NCI-H2081 (cell line): ENCODE measurements around the gene MTHFS.
A peak's percentile ranks its signal among the peaks of the same experiment; 100 is the strongest.
"Not testable (repeated sequence)": the region's sequence is repeated elsewhere in the genome, so short reads cannot be mapped to it uniquely, and the experiment has no call there.

Source experiments
- DNase-seq, 2 experiments: peaks; one replicate each; lab custom pipeline; 2025; lab: John Stamatoyannopoulos, UW

The MTHFS gene

DNA sequence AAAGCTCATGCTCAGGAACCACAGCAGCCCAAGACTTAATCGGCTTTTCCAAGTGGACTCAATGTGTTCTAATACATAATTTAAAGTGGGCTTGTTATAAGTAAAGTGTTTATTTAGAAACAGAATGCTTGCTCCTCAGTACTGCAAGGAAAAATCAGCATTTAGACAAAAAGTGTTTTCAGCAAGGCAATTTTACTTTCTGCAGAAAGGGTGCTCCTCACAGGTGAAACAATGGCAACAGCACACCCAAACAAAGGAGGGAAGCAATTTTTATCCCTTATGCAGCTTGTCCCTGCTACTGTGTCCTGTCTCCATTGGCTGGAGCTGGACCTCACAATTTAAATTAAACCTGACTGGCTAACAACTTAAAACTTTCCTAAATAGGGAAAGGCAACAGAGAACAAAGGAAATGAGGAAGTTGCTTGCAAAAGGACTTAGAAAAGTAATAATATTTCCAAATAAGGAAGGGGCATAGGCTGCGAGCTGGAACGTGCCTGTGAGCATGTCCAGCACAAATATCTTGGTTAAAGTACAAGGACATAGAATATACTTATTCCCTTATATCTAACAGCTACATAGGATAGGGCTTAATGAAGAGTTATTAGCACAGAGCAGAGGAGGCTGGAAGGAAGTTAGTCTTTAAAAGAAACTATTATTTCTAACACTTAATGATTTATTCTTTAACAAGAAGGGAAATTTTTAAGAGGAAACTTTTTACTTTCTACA lies 19.1 kb upstream of the MTHFS start:
- not testable (repeated sequence) for DNase-seq

DNA sequence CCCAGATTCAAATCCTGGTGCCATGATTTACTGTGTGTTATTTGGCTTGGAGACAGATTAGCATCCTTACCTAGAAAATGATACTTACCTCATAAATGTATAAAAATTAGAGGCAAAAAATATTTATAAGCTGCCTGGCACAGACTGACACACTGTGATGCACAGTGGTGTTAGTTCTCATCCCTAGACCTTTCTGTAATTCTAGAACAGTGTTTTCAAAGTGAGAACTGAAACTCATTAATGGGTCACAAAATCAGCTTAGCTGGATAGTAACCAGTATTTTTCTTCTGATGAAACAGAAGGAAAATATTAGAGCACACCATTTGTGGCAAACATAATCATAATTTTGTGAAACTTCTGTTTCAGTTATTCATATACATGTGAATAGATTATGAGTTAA lies 17.9 kb upstream of the MTHFS start:
- no peak for DNase-seq

DNA sequence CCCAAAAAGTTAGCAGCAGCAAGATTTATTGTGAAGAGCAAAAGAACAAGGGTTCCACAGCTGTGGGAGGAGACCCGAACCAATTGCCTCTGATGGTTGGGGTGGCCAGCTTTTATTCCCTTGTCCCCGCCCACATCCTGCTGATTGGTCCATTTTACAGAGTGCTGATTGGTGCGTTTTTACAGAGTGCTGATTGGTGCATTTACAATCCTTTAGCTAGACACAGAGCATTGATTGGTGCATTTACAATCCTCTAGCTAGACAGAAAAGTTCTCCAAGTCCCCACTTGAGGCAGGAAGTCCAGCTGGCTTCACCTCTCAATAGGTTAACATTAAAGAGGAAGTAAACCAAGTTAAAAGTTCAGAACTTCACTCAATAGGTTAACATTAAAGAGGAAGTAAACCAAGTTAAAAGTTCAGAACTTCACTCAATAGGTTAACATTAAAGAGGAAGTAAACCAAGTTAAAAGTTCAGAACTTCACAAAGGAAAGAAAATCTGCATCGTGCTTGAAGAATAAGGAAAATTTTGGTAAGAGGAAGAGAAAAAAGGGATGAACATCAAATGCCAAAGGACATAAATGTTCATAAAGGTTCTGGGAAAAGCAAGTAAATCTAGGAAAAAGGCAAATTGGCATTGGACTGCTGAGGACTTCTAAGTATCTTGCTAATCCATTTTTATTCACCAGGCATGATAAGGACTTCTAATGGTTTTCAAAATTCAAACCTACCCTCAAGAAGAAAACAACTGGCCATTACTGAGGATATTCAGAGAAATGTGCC lies 12.9 kb upstream of the MTHFS start:
- not testable (repeated sequence) for DNase-seq

DNA sequence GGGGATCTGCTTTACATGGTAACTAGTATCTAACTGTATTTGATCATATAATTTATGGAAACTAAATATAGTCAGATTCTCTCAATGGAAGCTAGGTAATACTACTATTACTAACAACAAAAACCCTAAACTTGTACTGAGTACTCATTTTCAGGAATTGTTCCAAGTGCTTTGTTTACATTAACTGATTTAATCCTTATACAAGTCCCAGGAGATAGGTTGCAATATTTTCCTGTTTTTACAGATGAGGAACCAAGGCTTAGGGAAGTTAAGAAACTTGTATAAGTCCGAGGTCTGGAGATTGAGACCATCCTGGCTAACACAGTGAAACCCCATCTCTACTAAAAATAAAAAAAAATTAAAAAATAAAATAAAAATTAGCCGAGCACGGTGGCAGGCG lies 7.5 kb upstream of the MTHFS start:
- no peak for DNase-seq

DNA sequence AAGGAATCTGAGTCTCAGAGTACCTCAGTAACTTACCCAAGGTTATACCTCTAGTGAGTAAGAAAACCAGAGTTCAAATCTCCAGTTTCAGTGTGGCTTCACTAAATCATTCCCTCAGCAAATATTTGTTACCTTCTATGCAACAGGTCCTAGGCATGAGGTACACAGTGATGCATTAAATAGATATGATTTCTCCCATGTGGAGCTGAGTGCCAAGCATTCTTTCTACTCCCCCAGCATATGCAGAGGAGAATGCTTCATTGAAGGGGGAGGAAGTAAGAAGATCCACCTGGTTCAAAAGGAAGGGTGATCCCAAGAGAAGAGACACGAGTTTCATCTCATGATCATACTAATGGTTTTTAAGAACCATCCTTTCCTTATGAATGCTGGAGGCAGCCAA lies 6.8 kb upstream of the MTHFS start:
- DNase-seq: no peak

DNA sequence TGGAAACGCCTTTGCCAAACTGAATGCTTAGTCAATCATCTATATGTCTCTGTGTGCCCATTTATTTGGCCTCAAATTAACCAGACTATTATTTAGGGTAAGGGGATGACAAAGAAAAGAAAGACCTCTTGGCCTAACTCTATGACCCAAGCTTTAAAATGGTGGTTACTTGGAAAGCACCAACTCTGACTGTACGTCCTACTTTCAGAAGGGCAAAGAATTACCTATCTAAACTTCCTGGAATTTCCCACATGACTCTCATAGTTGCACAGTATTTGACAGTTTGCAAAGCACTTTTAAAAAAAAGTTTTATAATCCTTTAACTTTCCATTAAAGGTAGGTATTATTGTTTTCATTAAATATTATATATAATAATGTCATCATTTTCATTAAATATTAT lies 6.3 kb upstream of the MTHFS start:
- DNase-seq: no peak

DNA sequence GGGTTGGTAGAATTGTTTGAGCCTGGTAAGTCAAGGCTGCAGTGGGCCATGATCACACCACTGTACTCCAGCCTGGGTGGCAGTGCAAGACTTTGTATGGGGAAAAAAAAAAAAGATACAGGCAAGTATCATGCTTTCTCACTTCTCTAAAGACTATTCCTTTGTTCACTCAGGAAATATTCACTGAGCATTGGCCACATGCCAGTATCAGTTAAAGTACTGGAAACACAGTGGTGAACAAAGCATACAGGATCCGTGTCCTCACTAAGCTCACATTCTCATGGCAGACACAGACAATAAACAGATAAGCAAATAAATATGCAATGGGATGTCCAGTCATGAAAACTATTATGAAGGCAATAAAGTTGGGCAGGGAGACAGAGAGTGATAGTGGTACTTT lies 5.1 kb upstream of the MTHFS start:
- DNase-seq: no peak

DNA sequence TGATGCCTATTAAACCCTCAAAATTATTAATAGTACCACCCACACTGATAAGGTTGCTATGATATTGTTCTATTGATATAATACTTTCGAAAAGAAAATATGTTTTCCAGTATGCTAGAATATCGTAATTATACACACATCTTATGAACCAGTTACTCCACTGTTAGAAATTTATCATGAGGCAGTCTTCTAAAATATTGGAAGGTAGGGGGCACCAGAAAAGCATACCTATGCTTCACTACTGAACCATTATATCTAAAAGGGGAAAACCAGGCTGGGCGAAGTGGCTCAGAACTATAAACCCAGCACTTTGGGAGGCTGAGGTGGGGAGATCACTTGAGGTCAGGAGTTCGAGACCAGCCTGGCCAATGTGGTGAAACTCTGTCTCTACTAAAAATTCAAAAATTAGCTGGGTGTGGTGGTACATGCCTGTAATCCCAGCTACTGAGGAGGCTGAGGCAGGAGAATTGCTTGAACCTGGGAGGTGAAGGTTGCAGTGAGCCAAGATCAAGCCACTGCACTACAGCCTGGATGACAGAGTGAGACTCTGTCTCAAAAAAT lies 4.1 kb upstream of the MTHFS start:
- DNase-seq: not testable (repeated sequence)

DNA sequence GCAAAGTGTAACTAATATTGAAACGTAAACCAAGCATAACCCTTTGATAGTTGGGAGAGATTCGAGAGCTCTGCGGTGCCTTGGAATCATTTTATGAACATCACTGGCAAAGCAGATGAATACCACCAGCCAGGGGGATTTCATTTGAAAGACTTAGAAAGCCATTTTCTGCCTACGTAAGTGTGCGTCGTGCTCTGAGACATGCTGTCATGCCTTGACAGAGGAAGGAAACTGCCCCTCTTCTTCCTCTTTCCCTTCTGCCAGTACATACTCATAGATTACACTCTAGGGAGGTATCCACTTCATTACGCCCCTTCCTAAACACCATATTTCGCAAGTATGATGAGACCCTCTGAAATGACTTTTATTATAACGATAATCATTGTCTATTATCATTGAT lies 3.3 kb upstream of the MTHFS start:
- no peak for DNase-seq

DNA sequence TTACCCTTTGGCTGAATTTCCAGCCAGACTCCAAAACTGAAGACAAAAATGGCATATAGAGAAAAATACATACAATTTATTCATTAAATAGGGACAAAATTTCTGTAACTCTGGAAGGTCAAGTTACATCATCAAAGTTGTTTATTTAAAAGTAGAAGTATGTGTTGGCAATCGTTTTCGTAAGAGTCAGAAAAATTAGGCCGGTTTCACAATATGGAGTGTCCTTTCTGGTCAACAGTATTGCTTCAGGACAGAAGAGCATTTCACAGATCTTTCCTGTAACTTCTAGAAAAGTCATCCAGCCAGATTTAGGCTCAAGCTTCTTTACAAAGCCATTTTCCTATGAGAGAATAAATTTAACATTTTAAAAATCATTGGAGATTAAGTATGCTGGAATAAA lies 2.0 kb upstream of the MTHFS start:
- not testable (repeated sequence) for DNase-seq

DNA sequence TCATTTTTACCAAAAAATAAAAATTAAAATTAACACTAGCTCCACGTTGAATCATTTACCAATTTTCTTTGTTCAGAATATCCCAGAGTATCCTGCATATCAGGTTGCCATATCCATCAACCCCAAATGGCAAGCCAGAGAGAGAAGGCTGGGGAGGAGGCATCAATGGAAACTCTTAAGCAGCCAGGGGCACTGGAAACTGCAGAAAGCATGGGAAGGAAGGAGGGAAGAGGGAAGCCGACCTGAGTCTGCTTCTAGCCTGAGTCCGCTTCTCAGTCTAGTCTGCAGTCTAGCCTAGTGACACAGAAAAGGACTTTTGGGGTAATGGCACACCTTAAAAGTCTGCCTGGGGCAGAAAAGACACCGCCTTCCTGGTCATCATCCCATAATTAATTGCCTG lies 1.6 kb upstream of the MTHFS start:
- DNase-seq: no peak

DNA sequence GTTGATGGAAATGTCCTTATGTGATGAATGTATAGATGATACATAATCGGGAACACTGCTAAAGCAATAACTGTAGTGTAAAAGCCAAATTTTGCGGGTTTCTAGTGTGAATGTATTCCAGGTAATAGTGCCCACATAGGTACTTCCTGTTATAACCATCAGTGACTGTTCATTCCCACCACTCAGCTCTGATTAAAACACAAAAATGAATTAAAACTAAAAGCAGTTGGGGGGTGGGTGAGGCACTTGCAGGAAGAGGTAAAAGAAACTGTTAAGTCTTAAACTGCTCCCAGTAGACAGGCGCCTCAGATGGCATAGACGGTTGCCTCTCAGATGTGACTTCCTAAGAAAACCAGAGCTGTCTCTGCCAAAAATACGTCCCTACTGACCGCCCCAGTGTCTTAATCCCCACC lies 893 bp upstream of the MTHFS start:
- DNase-seq: no peak

DNA sequence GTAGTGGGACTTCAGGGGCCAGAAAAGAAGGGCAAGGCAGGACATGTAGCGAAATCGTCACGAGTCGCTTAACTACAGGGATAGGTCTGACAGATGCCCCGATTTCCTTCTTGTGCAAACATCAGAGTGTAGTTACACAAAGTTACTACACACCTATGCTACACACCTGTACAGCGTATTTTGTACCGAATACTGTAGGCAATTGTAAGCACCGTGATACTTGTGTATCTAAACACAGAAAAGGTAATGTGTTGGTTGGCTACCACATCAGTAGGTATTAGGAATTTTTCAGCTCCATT lies 515 bp upstream of the MTHFS start:
- DNase-seq: no peak

DNA sequence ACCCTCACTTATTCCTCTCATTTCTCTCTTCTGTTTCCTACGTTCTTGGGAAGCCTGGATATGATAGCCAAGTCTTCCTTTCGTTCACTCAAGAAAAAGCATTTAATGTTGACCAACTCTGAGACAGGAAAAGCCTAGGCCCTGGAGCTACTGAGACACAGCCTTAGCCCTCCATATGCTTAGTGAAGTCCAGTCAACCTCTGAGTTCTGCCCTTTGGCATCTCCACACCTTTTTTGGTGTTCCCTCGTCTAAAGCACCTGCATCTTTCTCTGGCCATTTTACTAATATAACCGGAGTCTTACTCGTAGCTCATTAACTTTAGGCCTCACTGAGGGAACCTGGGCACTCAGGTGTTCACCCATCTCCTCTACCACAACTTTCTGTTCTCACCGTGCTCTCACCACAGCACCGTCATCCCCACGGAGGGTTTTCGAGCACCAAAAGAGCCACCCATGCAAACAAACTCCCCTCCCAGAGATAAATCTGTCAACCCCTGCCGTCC lies 632 bp downstream of the MTHFS start:
- DNase-seq: peak in 1 of 2 experiments; percentile 40

DNA sequence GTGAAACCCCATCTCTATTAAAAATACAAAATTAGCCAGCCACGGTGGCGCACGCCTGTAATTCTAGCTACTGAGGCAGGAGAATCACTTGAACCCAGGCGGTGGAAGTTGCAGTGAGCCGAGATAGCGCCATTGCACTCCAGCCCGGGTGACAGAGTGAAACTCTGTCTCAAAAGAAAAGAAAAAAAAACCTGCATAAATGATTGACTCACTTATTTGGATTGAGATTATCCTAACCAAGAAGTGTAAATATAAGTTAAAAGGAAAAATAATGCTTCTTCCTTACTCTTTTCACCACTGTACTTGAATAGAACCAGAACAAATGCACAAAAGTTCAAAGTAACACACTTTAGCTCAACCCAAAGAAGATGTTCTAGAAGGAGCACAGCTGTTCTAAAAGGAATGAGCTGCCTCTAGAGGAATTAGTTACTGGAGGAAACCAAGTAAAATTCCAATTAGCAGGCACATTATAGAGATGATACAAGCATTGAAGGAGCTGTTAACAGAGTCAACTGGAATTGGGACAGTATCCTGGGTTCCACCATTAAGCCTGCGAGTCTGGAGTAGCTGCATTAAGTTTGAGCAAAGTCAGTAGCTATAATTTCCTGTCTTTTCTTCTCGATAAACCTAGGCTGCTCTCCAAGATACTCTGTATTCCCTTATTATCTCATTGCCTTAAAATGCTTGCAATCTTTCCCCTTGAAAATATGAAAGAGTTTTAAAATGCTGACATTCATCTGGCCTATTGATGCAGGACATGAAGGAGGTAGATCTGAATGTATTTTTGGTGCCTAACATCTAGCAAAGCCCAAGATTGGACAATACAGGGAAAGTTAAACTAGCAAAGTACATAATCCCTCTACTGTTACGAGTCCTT lies 9.5 kb downstream of the MTHFS start:
- DNase-seq: no peak

DNA sequence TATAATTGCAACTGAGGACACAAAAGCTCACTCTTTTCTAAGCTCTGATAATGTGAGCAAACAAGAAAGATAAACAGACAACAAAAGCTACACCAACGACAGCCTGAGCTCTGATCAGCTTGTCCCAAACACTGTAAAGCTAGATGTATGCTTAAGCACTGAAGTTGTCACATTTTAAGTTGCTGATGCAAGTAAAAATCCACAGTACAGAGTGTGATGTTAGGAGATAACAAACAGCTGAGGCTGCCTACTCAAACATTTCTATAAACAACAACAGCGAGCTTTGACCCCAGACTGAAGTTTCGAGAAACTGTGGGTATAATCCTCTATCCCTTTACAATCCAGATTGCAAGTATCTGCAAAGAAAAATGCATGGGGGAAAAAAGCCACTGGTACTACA lies 10.7 kb downstream of the MTHFS start:
- no peak for DNase-seq

DNA sequence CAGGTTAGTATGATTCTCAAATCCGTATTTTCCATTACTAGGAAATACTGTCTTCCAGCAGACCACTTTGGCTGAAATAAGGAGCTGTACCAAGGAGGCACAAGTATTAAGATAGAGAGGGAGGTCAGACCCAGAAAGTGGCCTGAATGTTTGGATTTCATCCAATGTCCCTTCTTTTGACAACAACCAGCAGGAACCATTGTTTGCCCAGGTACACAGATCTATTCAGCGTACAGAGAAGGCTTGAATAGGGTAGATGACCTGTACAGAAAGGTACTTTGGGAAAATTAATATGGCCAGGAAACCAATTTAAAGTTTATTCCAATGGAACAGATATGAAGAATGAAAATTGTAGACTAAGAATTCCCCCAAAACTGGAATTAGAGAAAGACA lies 12.6 kb downstream of the MTHFS start:
- DNase-seq: no peak

DNA sequence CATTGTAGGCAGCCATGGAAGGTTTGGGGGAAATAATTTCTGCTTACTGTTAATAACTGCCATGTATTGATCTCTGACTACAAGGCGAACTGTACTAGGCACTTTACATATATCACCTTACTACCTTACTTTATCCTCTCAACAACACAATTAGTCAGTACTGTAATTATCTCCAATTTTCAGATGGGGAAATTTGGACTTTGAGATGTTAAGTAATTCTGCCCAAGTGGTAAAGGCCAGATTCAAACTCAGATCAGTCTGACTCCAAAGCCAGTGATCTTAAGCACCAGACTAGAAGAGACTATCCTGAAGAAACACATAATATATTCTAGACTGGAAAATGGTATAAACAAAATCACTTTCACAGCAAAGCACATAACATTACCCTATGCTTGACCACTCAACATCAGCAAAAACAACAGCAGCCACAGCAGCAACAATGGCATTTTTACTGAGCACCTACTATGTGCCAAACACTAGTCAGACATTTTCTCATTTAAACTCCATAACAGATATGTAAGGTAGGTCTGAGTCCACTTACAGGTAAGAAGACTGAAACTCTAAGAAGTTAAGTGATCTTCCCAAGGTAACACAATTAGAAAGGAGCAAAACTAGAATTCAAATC lies 13.1 kb downstream of the MTHFS start:
- DNase-seq: no peak

DNA sequence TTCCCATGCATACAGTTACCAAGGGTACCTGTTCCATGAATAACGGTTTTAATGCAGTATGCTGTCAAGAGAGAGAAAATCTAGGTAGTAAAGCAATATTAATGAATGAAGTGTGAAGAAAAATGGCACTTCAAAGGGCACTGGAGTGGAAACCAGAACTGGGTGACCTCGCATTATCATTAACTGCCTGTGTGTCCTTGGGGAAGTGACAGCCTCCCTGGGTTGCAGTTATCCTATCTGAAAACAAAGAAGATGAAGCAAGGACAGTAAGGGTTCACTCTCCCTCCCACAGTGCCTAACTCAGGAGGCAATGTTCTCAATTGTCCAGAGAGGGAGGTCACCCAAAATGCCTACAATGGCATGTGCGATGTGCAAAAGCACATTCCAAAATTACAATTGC lies 15.1 kb downstream of the MTHFS start:
- DNase-seq: no peak

DNA sequence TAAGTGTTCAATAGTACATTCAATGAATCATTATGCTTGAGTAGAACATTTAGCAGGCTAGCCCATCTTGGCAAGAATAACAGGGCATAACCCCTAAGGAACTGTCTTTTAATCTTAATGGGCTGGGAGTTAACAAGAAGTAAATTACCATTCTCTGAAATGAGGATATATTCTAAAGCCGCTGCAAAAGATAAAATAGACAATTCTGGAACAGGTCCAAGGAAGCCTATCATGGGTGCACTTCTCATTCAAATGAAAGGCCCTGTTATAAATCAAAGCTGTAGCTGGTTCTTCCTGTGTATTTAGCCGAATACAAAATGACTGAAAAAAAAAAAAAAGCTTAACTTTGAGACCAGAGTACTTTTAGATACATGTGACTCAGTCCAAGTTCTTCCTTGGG lies 15.6 kb downstream of the MTHFS start:
- DNase-seq: peak in 1 of 2 experiments; percentile 42

DNA sequence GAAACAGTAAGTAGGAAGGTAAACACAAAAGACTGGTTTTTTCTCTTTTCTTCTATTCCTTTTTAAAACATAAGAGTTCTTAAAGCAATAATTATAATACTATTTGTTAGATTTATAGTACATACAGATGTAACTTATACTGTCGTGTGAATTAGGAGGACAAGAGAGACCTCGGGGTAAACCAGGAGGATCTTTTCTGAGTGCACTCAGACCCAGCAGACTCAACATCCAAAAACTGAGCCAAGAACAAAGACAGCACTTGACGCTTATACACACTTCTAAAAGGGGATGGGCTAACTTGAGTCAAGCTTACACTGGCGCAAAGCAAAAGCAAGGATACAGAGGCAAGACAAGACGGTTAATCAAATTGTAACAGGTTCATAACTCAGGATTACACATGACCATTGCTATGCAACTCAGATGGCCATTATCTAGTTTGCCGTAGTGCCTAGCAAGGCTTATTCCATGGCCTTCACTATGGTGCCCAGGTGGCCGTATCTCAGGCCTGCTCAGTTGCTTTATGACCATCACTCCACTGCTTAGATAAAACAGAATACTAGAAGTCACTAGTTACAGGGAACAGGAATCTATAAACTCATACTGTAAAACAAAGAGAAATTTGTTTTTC lies 18.6 kb downstream of the MTHFS start:
- DNase-seq: no peak
